ENCODE results near the gene NCKAP5L.
A peak's percentile ranks its signal among the peaks of the same experiment; 100 is the strongest.

The NCKAP5L gene

GRCh38 chr12:49842519-49843352, 14.5 kb upstream of the NCKAP5L start, which contains the start of gene BCDIN3D:
Gene BCDIN3D (minus strand): TSS chr12:49843106. CDS start chr12:49843087, 19 bp downstream.
- no peaks in the 10 kb centered on the region for H3K4me1 ChIP-seq (ENCODE audit: control insufficient read depth, insufficient read depth, low read length, poor library complexity, severe bottlenecking)
- H3K9me3 ChIP-seq (ENCODE audit: control insufficient read depth, low read length) = no peaks in the 10 kb centered on the region
- H3K36me3 ChIP-seq (ENCODE audit: control insufficient read depth, insufficient read depth, low read length) = no peaks in the 10 kb centered on the region
- peak within 1 kb of the TSS; percentile 66 for H3K4me3 ChIP-seq (ENCODE audit: extremely low read depth, insufficient read depth, low read length, poor library complexity, severe bottlenecking)
- WGBS, 2 experiments (ENCODE audit: insufficient coverage in 2 of 2) = 0 to 1% methylated on average over 35 to 52 of the region's 55 CpGs
- H3K27ac ChIP-seq (ENCODE audit: low read depth, low read length, severe bottlenecking) = peak within 1 kb of the TSS; percentile 88

GRCh38 chr12:49838973-49839633, 10.9 kb upstream of the NCKAP5L start:
- no peaks in the 10 kb centered on the region for H3K36me3 ChIP-seq (ENCODE audit: control insufficient read depth, insufficient read depth, low read length)
- no peak overlapping the region for H3K4me3 ChIP-seq (ENCODE audit: extremely low read depth, insufficient read depth, low read length, poor library complexity, severe bottlenecking)
- no peaks in the 10 kb centered on the region for H3K9me3 ChIP-seq (ENCODE audit: control insufficient read depth, low read length)
- H3K4me1 ChIP-seq (ENCODE audit: control insufficient read depth, insufficient read depth, low read length, poor library complexity, severe bottlenecking) = no peaks in the 10 kb centered on the region
- no peak overlapping the region for H3K27ac ChIP-seq (ENCODE audit: low read depth, low read length, severe bottlenecking)
- WGBS, 2 experiments (ENCODE audit: insufficient coverage in 2 of 2) = 52% methylated on average over 3 of the region's 3 CpGs

GRCh38 chr12:49832836-49833421, 4.7 kb upstream of the NCKAP5L start:
- Histone ChIP-seq H3K36me3 (ENCODE audit: control insufficient read depth, insufficient read depth, low read length) (no peaks in the 10 kb centered on the region), H3K27ac (ENCODE audit: low read depth, low read length, severe bottlenecking) (no peak overlapping the region), H3K4me3 (ENCODE audit: extremely low read depth, insufficient read depth, low read length, poor library complexity, severe bottlenecking) (no peak overlapping the region), H3K4me1 (ENCODE audit: control insufficient read depth, insufficient read depth, low read length, poor library complexity, severe bottlenecking) (peaks cover 5% of the 10 kb centered on the region), H3K9me3 (ENCODE audit: control insufficient read depth, low read length) (no peaks in the 10 kb centered on the region)
- 82 to 93% methylated on average over 3 to 4 of the region's 5 CpGs for WGBS, 2 experiments (ENCODE audit: insufficient coverage in 2 of 2)

- Histone ChIP-seq H3K36me3 (ENCODE audit: control insufficient read depth, insufficient read depth, low read length) (no peaks in the 10 kb centered on the region), H3K9me3 (ENCODE audit: control insufficient read depth, low read length) (no peaks in the 10 kb centered on the region), H3K4me3 (ENCODE audit: extremely low read depth, insufficient read depth, low read length, poor library complexity, severe bottlenecking) (no peak overlapping the region), H3K27ac (ENCODE audit: low read depth, low read length, severe bottlenecking) (no peak overlapping the region), H3K4me1 (ENCODE audit: control insufficient read depth, insufficient read depth, low read length, poor library complexity, severe bottlenecking) (peaks cover 5% of the 10 kb centered on the region)
- WGBS, 2 experiments (ENCODE audit: insufficient coverage in 2 of 2) = 100% methylated on average over 2 of the region's 2 CpGs; no CpG with 5 or more reads in 1 of the 2 experiments
Observed at GRCh38 chr12:49831717-49832116, 3.5 kb upstream of the NCKAP5L start.

GRCh38 chr12:49827401-49828099, 663 bp downstream of the NCKAP5L start:
- Histone ChIP-seq H3K9me3 (ENCODE audit: control insufficient read depth, low read length) (no peaks in the 10 kb centered on the region), H3K36me3 (ENCODE audit: control insufficient read depth, insufficient read depth, low read length) (peaks cover 29% of the 10 kb centered on the region), H3K27ac (ENCODE audit: low read depth, low read length, severe bottlenecking) (peak overlapping the region; percentile 89), H3K4me3 (ENCODE audit: extremely low read depth, insufficient read depth, low read length, poor library complexity, severe bottlenecking) (peak overlapping the region; percentile 70), H3K4me1 (ENCODE audit: control insufficient read depth, insufficient read depth, low read length, poor library complexity, severe bottlenecking) (peaks cover 25% of the 10 kb centered on the region)
- 1 to 2% methylated on average over 15 to 16 of the region's 38 CpGs for WGBS, 2 experiments (ENCODE audit: insufficient coverage in 2 of 2)

GRCh38 chr12:49827051-49827400, 1.2 kb downstream of the NCKAP5L start:
- 55% methylated on average over 6 of the region's 6 CpGs; no CpG with 5 or more reads in 1 of the 2 experiments for WGBS, 2 experiments (ENCODE audit: insufficient coverage in 2 of 2)

GRCh38 chr12:49825971-49826421, 2.2 kb downstream of the NCKAP5L start:
- WGBS, 2 experiments (ENCODE audit: insufficient coverage in 2 of 2) = no CpG with 5 or more reads among the region's 4 CpGs
- peak overlapping the region; percentile 70 for H3K4me3 ChIP-seq (ENCODE audit: extremely low read depth, insufficient read depth, low read length, poor library complexity, severe bottlenecking)

More at GRCh38 chr12:49827051-49827400, 1.2 kb downstream of the NCKAP5L start:
- Histone ChIP-seq H3K27ac (ENCODE audit: low read depth, low read length, severe bottlenecking) (peak overlapping the region; percentile 89), H3K4me1 (ENCODE audit: control insufficient read depth, insufficient read depth, low read length, poor library complexity, severe bottlenecking) (peaks cover 25% of the 10 kb centered on the region), H3K36me3 (ENCODE audit: control insufficient read depth, insufficient read depth, low read length) (peaks cover 34% of the 10 kb centered on the region), H3K9me3 (ENCODE audit: control insufficient read depth, low read length) (no peaks in the 10 kb centered on the region), H3K4me3 (ENCODE audit: extremely low read depth, insufficient read depth, low read length, poor library complexity, severe bottlenecking) (peak overlapping the region; percentile 70)

GRCh38 chr12:49825360-49825970, 2.7 kb downstream of the NCKAP5L start:
- 40 to 48% methylated on average over 1 to 4 of the region's 5 CpGs for WGBS, 2 experiments (ENCODE audit: insufficient coverage in 2 of 2)
- Histone ChIP-seq H3K27ac (ENCODE audit: low read depth, low read length, severe bottlenecking) (peak overlapping the region; percentile 6), H3K4me1 (ENCODE audit: control insufficient read depth, insufficient read depth, low read length, poor library complexity, severe bottlenecking) (peaks cover 40% of the 10 kb centered on the region), H3K9me3 (ENCODE audit: control insufficient read depth, low read length) (no peaks in the 10 kb centered on the region), H3K36me3 (ENCODE audit: control insufficient read depth, insufficient read depth, low read length) (peaks cover 42% of the 10 kb centered on the region), H3K4me3 (ENCODE audit: extremely low read depth, insufficient read depth, low read length, poor library complexity, severe bottlenecking) (no peak overlapping the region)

More at GRCh38 chr12:49825971-49826421, 2.2 kb downstream of the NCKAP5L start:
- H3K27ac ChIP-seq (ENCODE audit: low read depth, low read length, severe bottlenecking) = no peak overlapping the region
- no peaks in the 10 kb centered on the region for H3K9me3 ChIP-seq (ENCODE audit: control insufficient read depth, low read length)
- peaks cover 35% of the 10 kb centered on the region for H3K4me1 ChIP-seq (ENCODE audit: control insufficient read depth, insufficient read depth, low read length, poor library complexity, severe bottlenecking)
- H3K36me3 ChIP-seq (ENCODE audit: control insufficient read depth, insufficient read depth, low read length) = peaks cover 42% of the 10 kb centered on the region

GRCh38 chr12:49824895-49825294, 3.3 kb downstream of the NCKAP5L start:
- peaks cover 44% of the 10 kb centered on the region for H3K36me3 ChIP-seq (ENCODE audit: control insufficient read depth, insufficient read depth, low read length)
- peaks cover 40% of the 10 kb centered on the region for H3K4me1 ChIP-seq (ENCODE audit: control insufficient read depth, insufficient read depth, low read length, poor library complexity, severe bottlenecking)
- no peaks in the 10 kb centered on the region for H3K9me3 ChIP-seq (ENCODE audit: control insufficient read depth, low read length)
- WGBS, 2 experiments (ENCODE audit: insufficient coverage in 2 of 2) = 83 to 100% methylated on average over 2 of the region's 4 CpGs
- peak overlapping the region; percentile 6 for H3K27ac ChIP-seq (ENCODE audit: low read depth, low read length, severe bottlenecking)
- H3K4me3 ChIP-seq (ENCODE audit: extremely low read depth, insufficient read depth, low read length, poor library complexity, severe bottlenecking) = no peak overlapping the region

GRCh38 chr12:49824416-49824815, 3.8 kb downstream of the NCKAP5L start:
- H3K36me3 ChIP-seq (ENCODE audit: control insufficient read depth, insufficient read depth, low read length) = peaks cover 48% of the 10 kb centered on the region
- no peak overlapping the region for H3K27ac ChIP-seq (ENCODE audit: low read depth, low read length, severe bottlenecking)
- H3K9me3 ChIP-seq (ENCODE audit: control insufficient read depth, low read length) = no peaks in the 10 kb centered on the region
- no peak overlapping the region for H3K4me3 ChIP-seq (ENCODE audit: extremely low read depth, insufficient read depth, low read length, poor library complexity, severe bottlenecking)
- 85 to 96% methylated on average over 8 of the region's 8 CpGs for WGBS, 2 experiments (ENCODE audit: insufficient coverage in 2 of 2)
- peaks cover 40% of the 10 kb centered on the region for H3K4me1 ChIP-seq (ENCODE audit: control insufficient read depth, insufficient read depth, low read length, poor library complexity, severe bottlenecking)
